Lung microvascular endothelial cell (primary cell): ENCODE measurements around the gene XPO4. TPM values are rescaled to one million over a fixed set of nuclear protein-coding genes. Genes with fewer than 3 reads are reported as not detected.
"Not testable (repeated sequence)": the region's sequence is repeated elsewhere in the genome, so short reads cannot be mapped to it uniquely, and the experiment has no call there.

Experiments
- DNase-seq, 2 donors: peaks; one replicate each; pipeline versions ENCODE4 v3.0.0 to v3.0.0-alpha.2; 2010; ENCODE audit warnings: low read depth in 2 of 2
- total RNA-seq: library from RNA; depleted of rRNA; stranded (reverse); fragments of >200 nt; gene quantifications from 2 replicates; pipeline ENCODE4 v1.2.1, GENCODE V29; 2014

XPO4 gene
- total RNA-seq, 1 donor from 2014 or later = 16.7 TPM

- DNase-seq = no peak
These were observed 11.5 kb downstream of the XPO4 start for GRCh38 chr13:20891034-20891433.

- not testable (repeated sequence) for DNase-seq
These were observed 12.0 kb downstream of the XPO4 start for GRCh38 chr13:20890540-20890939.

- DNase-seq = peak in 1 of 2 donors; percentile 42
These were observed 20.3 kb downstream of the XPO4 start for GRCh38 chr13:20882206-20882605.

- no peak for DNase-seq
These were observed 24.6 kb downstream of the XPO4 start for GRCh38 chr13:20877902-20878301.

- DNase-seq = not testable (repeated sequence)
These were observed 25.7 kb downstream of the XPO4 start for GRCh38 chr13:20876802-20877201.

- not testable (repeated sequence) for DNase-seq
These were observed 28.1 kb downstream of the XPO4 start for GRCh38 chr13:20874439-20874838.

- DNase-seq = peak; percentile 47 to 58
These were observed 29.2 kb downstream of the XPO4 start for GRCh38 chr13:20873348-20873747.

- no peak for DNase-seq
These were observed 31.7 kb downstream of the XPO4 start for GRCh38 chr13:20870829-20871228.

GRCh38 chr13:20869540-20869939 lies 33.0 kb downstream of the XPO4 start:
- DNase-seq = peak; percentile 20 to 50

GRCh38 chr13:20867408-20867807 lies 35.1 kb downstream of the XPO4 start:
- no peak for DNase-seq

- not testable (repeated sequence) for DNase-seq
These were observed 40.9 kb downstream of the XPO4 start for GRCh38 chr13:20861666-20862065.

- DNase-seq = no peak
These were observed 41.7 kb downstream of the XPO4 start for GRCh38 chr13:20860844-20861243.

GRCh38 chr13:20856650-20857049 lies 45.9 kb downstream of the XPO4 start:
- DNase-seq = no peak

- DNase-seq = no peak
These were observed 50.6 kb downstream of the XPO4 start for GRCh38 chr13:20851844-20852402.

GRCh38 chr13:20848944-20849343 lies 53.6 kb downstream of the XPO4 start:
- DNase-seq = no peak

GRCh38 chr13:20848203-20848602 lies 54.3 kb downstream of the XPO4 start:
- DNase-seq = no peak

GRCh38 chr13:20847296-20847695 lies 55.2 kb downstream of the XPO4 start:
- DNase-seq = no peak

GRCh38 chr13:20843166-20843565 lies 59.4 kb downstream of the XPO4 start:
- DNase-seq = peak; percentile 68 to 84

GRCh38 chr13:20840568-20840967 lies 62.0 kb downstream of the XPO4 start:
- DNase-seq = no peak

GRCh38 chr13:20833900-20834679 lies 68.5 kb downstream of the XPO4 start:
- no peak for DNase-seq

GRCh38 chr13:20832861-20833260 lies 69.7 kb downstream of the XPO4 start:
- DNase-seq = no peak

- DNase-seq = no peak
These were observed 70.6 kb downstream of the XPO4 start for GRCh38 chr13:20831933-20832332.

GRCh38 chr13:20831254-20831653 lies 71.3 kb downstream of the XPO4 start:
- no peak for DNase-seq
